ENCODE measurements around the gene XXYLT1. TPM values are rescaled to one million over a fixed set of nuclear protein-coding genes. Genes with fewer than 3 reads are reported as not detected.
"Not testable (repeated sequence)": the region's sequence is repeated elsewhere in the genome, so short reads cannot be mapped to it uniquely, and the experiment has no call there.

The XXYLT1 gene
- total RNA-seq, 4 donors from 2014 or later: 9.6 to 17.7 (median 13.2) TPM

DNA sequence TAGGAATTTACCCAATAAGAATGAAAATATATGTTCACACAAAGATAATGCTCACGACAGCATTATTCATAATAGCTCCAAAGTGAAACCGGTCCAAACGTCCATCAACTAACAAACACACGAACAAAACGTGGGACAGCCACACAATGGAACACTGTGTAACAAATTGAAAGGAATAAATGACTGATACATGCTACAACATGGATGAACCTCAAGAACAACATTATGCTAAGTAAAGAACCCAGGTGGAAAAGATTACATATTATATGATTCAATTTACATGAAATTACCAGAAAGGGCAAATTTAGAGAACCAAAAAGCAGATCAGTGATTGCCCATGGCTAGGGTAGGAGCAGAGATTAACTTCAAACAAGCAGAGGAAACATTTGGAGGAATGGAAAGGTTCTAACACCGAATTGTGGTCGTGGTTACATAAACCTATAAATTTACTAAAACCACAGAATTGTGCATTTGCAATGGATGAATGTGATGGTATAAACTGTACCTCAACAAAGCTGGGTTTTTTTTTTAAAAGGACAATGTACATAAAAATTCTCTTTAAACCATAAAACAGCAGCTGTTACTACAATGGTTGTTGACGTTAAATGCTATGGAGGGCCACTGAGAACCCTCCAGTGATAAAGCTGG lies 76.3 kb downstream of the XXYLT1 start:
- 37 to 48% methylated on average over 8 of the region's 8 CpGs for WGBS, 2 donors
- H3K27ac ChIP-seq: no peak overlapping the region
- H3K27me3 ChIP-seq: no peaks in the 10 kb centered on the region
- peaks cover 0 to 15% (median 1%) of the 10 kb centered on the region in 4 donors for H3K9me3 ChIP-seq
- H3K36me3 ChIP-seq: peaks cover 0 to 3% (median 0%) of the 10 kb centered on the region in 3 donors
- no peak for DNase-seq (ENCODE audit: low spot score in 2 of 2)
- TF ChIP-seq EP300 (IDR thresholded peaks at IDR 0.05): no peak
- peaks cover 0 to 26% (median 9%) of the 10 kb centered on the region in 4 donors for H3K4me1 ChIP-seq
- H3K4me3 ChIP-seq: no peak overlapping the region

DNA sequence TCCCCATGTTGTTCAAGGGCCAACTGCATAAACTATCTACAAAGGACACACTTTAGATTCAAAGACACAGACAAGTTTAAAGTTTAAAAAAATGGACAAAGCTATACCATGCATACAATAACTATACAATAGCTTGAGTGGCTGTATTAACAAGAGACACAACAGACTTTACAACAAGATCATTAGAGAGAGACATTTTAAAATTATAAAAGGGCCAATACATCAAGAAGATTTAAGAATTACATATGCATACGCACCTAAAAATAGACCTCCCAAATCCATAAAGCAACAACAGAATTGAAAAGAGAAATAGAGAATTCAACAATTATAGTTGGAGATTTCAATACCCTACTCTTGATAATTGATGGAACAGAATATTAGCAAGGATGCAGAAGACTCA lies 79.4 kb downstream of the XXYLT1 start:
- H3K4me3 ChIP-seq: no peak overlapping the region
- TF ChIP-seq, protein P1, sequence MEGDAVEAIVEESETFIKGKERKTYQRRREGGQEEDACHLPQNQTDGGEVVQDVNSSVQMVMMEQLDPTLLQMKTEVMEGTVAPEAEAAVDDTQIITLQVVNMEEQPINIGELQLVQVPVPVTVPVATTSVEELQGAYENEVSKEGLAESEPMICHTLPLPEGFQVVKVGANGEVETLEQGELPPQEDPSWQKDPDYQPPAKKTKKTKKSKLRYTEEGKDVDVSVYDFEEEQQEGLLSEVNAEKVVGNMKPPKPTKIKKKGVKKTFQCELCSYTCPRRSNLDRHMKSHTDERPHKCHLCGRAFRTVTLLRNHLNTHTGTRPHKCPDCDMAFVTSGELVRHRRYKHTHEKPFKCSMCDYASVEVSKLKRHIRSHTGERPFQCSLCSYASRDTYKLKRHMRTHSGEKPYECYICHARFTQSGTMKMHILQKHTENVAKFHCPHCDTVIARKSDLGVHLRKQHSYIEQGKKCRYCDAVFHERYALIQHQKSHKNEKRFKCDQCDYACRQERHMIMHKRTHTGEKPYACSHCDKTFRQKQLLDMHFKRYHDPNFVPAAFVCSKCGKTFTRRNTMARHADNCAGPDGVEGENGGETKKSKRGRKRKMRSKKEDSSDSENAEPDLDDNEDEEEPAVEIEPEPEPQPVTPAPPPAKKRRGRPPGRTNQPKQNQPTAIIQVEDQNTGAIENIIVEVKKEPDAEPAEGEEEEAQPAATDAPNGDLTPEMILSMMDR (IDR thresholded peaks at IDR 0.05): no peak
- TF ChIP-seq POLR2A (IDR thresholded peaks at IDR 0.05): no peak
- H3K36me3 ChIP-seq: peaks cover 0 to 3% (median 0%) of the 10 kb centered on the region in 3 donors
- H3K27me3 ChIP-seq: no peaks in the 10 kb centered on the region
- H3K27ac ChIP-seq: no peak overlapping the region
- H3K4me1 ChIP-seq: peaks cover 0 to 17% (median 9%) of the 10 kb centered on the region in 4 donors
- 93 to 94% methylated on average over 1 of the region's 1 CpG for WGBS, 2 donors
- peaks cover 0 to 15% (median 1%) of the 10 kb centered on the region in 4 donors for H3K9me3 ChIP-seq
- no peak for DNase-seq (ENCODE audit: low spot score in 2 of 2)

DNA sequence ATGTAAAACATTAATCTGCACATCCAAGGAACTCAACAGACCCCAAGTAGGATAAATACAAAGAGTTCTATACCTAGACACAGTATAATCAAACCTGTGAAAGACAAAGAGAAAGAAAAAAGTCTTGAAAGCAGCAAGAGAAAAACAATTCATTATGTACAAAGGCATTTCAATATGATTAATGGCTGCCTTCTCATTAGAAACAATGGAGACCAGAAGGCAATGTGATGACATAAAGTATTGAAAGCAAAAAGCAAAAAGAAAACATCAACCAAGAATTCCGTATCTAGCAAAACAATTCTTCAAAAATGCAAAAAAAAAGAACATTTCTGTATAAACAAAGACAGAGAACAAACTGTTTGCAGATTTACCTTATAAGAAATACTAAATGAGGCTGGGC lies 81.1 kb downstream of the XXYLT1 start:
- DNase-seq (ENCODE audit: low spot score in 2 of 2): no peak
- peaks cover 0 to 15% (median 1%) of the 10 kb centered on the region in 4 donors for H3K9me3 ChIP-seq
- H3K27ac ChIP-seq: no peak overlapping the region
- H3K27me3 ChIP-seq: no peaks in the 10 kb centered on the region
- peaks cover 0 to 6% (median 1%) of the 10 kb centered on the region in 4 donors for H3K4me1 ChIP-seq
- WGBS, 2 donors: 52 to 58% methylated on average over 1 of the region's 1 CpG
- TF ChIP-seq EP300 (IDR thresholded peaks at IDR 0.05) (no peak), POLR2A (IDR thresholded peaks at IDR 0.05) (no peak)
- TF ChIP-seq, protein P1 (IDR thresholded peaks at IDR 0.05): no peak
- H3K36me3 ChIP-seq: peaks cover 0 to 3% (median 0%) of the 10 kb centered on the region in 3 donors
- H3K4me3 ChIP-seq: no peak overlapping the region

DNA sequence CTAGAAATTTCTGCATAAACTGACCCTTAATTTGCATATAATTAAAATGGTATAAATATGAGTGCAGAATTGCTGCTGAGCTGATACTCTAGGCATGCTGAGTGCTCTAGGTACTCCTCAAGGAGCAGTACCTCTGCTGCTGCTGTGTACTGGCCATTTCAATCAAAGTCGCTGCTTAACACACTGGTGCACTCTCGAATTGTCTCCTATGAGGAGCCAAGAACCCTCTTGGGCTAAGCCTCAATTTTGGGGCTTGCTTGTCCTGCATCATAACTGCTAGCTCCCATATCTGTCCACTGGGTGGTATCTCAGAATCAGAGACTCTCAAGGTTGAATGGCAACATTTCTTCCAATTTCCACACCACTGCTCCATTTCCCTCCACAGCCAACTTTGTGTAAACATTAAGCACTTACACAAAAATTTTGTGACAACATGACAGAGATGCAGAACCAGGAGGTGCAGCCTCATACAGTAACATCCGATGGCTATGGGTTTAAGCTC lies 82.5 kb downstream of the XXYLT1 start:
- TF ChIP-seq POLR2A (IDR thresholded peaks at IDR 0.05) (no peak), EP300 (IDR thresholded peaks at IDR 0.05) (no peak)
- TF ChIP-seq, protein P1 (IDR thresholded peaks at IDR 0.05): no peak
- H3K27ac ChIP-seq: no peak overlapping the region
- peaks cover 0 to 3% (median 0%) of the 10 kb centered on the region in 3 donors for H3K36me3 ChIP-seq
- peaks cover 0 to 15% (median 1%) of the 10 kb centered on the region in 4 donors for H3K9me3 ChIP-seq
- H3K4me1 ChIP-seq: peaks cover 0 to 5% (median 0%) of the 10 kb centered on the region in 4 donors
- 97 to 99% methylated on average over 3 of the region's 3 CpGs for WGBS, 2 donors
- H3K4me3 ChIP-seq: no peak overlapping the region
- H3K27me3 ChIP-seq: no peaks in the 10 kb centered on the region
- no peak for DNase-seq (ENCODE audit: low spot score in 2 of 2)

DNA sequence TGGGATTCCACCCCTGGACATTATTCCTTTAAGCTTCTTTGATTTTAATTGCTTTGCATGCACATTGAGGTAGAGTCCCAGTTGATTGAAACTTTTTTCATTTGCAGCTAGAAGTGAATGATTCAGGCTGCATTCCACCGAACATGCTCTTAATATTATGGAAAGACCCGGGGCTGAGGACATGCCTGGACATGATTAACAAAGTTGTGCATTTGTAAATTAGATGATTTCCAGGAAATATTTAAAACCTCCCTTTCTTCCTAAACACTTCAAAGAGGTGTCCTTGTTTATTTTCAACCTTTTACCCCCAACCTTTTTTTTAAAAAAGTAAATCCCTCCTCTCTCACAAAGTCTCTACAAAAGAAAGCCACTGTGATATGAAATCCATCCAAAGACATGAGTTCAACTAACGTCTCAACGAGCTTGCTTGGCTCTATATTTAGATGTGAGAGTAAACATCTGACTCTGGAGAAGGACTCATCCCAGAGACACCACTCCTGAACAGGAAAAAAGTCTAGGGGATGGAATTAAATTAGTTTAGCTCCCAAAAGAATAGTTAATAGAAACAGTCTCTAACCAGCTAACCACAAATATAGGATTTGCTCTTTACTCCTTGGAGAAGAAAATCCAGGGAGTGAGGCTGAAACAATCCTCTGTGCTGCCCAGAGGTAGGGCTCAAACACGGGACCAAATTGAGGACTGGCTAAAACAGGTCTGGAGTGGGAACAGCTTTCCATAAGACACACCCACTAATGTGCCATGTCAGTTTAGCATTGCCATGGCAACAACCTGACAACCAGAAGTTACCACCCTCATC lies 83.1 kb downstream of the XXYLT1 start:
- no peak overlapping the region for H3K4me3 ChIP-seq
- H3K27me3 ChIP-seq: no peaks in the 10 kb centered on the region
- H3K9me3 ChIP-seq: peaks cover 0 to 15% (median 1%) of the 10 kb centered on the region in 4 donors
- H3K36me3 ChIP-seq: peaks cover 0 to 3% (median 0%) of the 10 kb centered on the region in 3 donors
- peaks cover 0 to 6% (median 0%) of the 10 kb centered on the region in 4 donors for H3K4me1 ChIP-seq
- H3K27ac ChIP-seq: no peak overlapping the region
- DNase-seq (ENCODE audit: low spot score in 2 of 2): no peak
- 37 to 45% methylated on average over 5 of the region's 5 CpGs for WGBS, 2 donors
- TF ChIP-seq, protein P1 (IDR thresholded peaks at IDR 0.05): no peak
- TF ChIP-seq EP300 (IDR thresholded peaks at IDR 0.05) (no peak), POLR2A (IDR thresholded peaks at IDR 0.05) (no peak)

DNA sequence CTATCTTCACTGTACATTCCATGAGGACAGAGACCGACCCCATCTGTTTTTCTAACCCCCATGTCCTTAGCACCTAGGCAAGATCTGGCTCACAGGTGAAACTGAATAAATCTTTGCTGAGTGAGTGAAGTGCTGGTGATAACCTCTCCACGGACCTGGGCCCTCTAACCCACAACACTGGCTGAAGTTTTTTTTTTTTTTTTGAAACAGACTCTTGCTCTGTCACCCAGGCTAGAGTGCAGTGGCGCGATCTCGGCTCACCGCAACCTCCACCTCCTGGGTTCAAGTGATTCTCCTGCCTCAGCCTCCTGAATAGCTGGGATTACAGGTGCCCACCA lies 84.3 kb downstream of the XXYLT1 start:
- H3K36me3 ChIP-seq; H3K27ac ChIP-seq; H3K4me3 ChIP-seq; H3K27me3 ChIP-seq; DNase-seq (ENCODE audit: low spot score in 2 of 2): not testable (repeated sequence)
- Histone ChIP-seq H3K4me1 (peaks cover 0 to 17% (median 0%) of the 10 kb centered on the region in 4 donors), H3K9me3 (peaks cover 0 to 11% (median 1%) of the 10 kb centered on the region in 4 donors)
- WGBS, 2 donors: 98 to 99% methylated on average over 6 of the region's 6 CpGs

All from tibial nerve (tissue), 4 donors.